Mucosa of rectum (tissue), 2 donors: ENCODE data around the gene HIPK1.

Source experiments
- H3K27ac ChIP-seq, 2 donors: one replicate each; pipeline ENCODE4 v1.7.0; 2013; ENCODE audit warnings: inconsistent platforms in 2 of 2, low read depth in 2 of 2, low read length in 2 of 2
- H3K27me3 ChIP-seq, 2 donors: one replicate each; pipeline ENCODE4 v1.7.0; 2013; ENCODE audit warnings: low read length in 2 of 2; ENCODE audit not compliant: control insufficient read depth in 2 of 2, insufficient read depth in 2 of 2
- H3K36me3 ChIP-seq, 2 donors: one replicate each; pipeline ENCODE4 v1.7.0; 2013; ENCODE audit warnings: low read length in 2 of 2; ENCODE audit not compliant: control insufficient read depth in 2 of 2, insufficient read depth in 2 of 2
- H3K4me1 ChIP-seq, 2 donors: one replicate each; pipeline ENCODE4 v1.7.0; 2013; ENCODE audit warnings: low read length in 2 of 2, mild to moderate bottlenecking in 1 of 2; ENCODE audit not compliant: control insufficient read depth in 2 of 2, insufficient read depth in 2 of 2
- H3K4me3 ChIP-seq, 2 donors: one replicate each; pipeline ENCODE4 v1.7.0; 2013; ENCODE audit warnings: low read length in 2 of 2
- H3K9ac ChIP-seq, 2 donors: one replicate each; pipeline ENCODE4 v1.7.0; 2013; ENCODE audit warnings: low read length in 2 of 2, low read depth in 1 of 2, mild to moderate bottlenecking in 1 of 2
- H3K9me3 ChIP-seq, 2 donors: one replicate each; pipeline ENCODE4 v1.7.0; 2013; ENCODE audit warnings: low read length in 2 of 2; ENCODE audit not compliant: control insufficient read depth in 2 of 2
- donor health status: healthy.
- donor health status: Normal muscosa, but diverticular disease.

The HIPK1 gene

DNA sequence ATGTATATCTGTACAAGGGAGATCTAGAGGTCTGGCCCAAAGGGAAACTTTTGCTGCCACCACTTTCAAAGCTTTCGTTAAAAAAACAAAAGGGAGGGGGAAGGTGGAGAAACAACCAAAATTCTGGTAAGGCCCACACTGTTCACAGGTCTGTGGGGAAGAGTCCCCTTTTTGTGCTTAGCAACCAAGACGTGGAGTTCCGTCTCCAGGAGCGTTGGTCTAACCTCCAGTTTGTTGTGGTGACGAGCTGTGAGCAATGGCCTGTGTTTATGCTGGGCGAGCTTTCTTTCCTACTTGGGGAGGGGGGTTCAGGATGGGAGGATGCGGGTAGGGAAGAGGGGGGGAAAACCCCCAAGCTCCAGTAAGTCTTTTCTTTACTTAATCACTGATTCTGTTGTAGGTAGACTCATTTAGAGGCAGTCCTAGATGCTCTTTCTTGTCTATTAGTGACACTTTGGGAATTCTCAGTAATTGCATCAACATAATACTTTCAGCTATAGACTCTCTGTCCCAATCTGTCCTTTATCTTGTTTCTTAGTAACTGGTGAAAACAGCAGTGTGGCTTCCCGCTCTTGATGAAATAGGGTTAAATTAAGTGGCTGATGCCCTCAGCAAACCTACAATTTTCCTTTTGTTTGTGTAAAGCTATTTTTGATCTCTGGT is 1.5 kb downstream of the HIPK1 start:
- Histone ChIP-seq H3K4me3 (peak overlapping the region; percentile 92 to 96), H3K4me1 (peaks cover 25 to 39% of the 10 kb centered on the region in 2 donors), H3K27ac (peak overlapping the region; percentile 97 to 99), H3K27me3 (no peaks in the 10 kb centered on the region), H3K9me3 (no peaks in the 10 kb centered on the region), H3K9ac (peak overlapping the region; percentile 97), H3K36me3 (no peaks in the 10 kb centered on the region)

DNA sequence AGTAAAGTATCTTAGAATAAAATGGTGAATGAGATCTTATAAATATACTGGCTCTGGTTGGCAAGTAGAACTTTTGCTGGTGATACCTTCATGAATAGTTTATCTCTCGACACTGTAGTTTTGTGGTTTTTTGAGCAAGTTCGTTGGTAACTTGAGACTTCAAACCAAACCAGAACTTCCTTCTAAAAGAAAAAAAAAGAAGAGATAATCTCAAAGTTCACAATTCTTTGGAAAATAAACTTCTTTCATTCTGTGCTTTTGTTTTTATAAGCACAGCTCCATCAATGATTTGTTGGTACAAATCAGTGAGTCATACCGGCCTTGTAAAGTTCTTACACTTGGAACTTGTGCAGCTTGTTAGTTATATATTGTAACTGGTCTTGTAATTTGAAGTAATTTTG is 2.3 kb downstream of the HIPK1 start:
- no peaks in the 10 kb centered on the region for H3K27me3 ChIP-seq
- peaks cover 25 to 39% of the 10 kb centered on the region in 2 donors for H3K4me1 ChIP-seq
- peak overlapping the region; percentile 34 to 42 for H3K9ac ChIP-seq
- no peaks in the 10 kb centered on the region for H3K36me3 ChIP-seq
- H3K9me3 ChIP-seq, result no peaks in the 10 kb centered on the region
- H3K27ac ChIP-seq, result peak overlapping the region; percentile 63 to 99
- peak overlapping the region; percentile 92 to 96 for H3K4me3 ChIP-seq

DNA sequence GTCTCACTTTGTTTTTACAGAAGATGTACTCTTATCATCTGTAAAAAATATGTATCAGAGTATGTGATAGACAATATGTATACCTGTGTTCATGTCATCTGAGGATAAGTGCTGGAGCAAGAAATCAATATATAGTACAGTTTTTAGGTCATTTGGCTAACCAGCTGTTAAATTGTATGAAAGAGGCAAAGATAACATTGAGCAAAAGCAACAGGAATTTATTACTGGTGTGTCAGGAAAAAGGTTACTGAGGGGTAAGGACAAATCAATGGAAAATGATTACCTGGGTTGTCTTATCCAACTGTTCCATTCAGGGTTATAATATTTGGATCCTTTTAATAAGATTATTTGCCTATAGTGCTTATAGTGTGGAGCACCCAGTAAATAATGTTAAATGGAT is 4.9 kb downstream of the HIPK1 start:
- no peaks in the 10 kb centered on the region for H3K9me3 ChIP-seq
- no peak overlapping the region for H3K4me3 ChIP-seq
- no peaks in the 10 kb centered on the region for H3K36me3 ChIP-seq
- no peaks in the 10 kb centered on the region for H3K27me3 ChIP-seq
- peaks cover 25 to 31% of the 10 kb centered on the region in 2 donors for H3K4me1 ChIP-seq
- H3K9ac ChIP-seq, result no peak overlapping the region
- no peak overlapping the region for H3K27ac ChIP-seq

DNA sequence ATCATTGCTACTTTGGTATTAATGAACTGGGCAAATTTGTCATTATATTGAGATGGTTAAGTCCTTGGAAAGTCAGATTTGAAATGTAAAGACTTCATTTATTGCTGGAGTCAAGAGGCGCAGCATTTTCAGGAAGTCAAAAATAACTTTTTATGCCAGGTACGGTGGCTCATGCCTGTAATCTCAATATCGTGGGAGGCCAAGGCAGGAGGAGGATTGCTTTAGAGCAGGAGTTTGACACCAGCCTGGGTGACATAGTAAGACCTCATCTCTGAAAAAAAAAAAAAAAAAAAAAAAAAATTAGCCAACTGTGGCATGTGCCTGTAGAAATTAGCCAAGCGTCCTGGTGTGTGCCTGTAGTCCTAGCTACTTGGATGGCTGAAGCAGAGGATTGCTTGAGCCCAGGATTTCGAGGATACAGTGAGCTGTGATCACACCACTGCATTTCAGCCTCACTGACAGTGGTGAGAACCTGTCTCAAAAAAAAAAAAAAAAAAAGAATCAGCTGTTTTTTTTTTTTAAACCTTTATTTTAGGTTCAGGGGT is 5.5 kb downstream of the HIPK1 start:
- H3K9me3 ChIP-seq, result no peaks in the 10 kb centered on the region
- no peak overlapping the region for H3K4me3 ChIP-seq
- H3K27ac ChIP-seq, result no peak overlapping the region
- H3K36me3 ChIP-seq, result no peaks in the 10 kb centered on the region
- no peak overlapping the region for H3K9ac ChIP-seq
- H3K4me1 ChIP-seq, result peaks cover 25 to 31% of the 10 kb centered on the region in 2 donors
- H3K27me3 ChIP-seq, result no peaks in the 10 kb centered on the region

DNA sequence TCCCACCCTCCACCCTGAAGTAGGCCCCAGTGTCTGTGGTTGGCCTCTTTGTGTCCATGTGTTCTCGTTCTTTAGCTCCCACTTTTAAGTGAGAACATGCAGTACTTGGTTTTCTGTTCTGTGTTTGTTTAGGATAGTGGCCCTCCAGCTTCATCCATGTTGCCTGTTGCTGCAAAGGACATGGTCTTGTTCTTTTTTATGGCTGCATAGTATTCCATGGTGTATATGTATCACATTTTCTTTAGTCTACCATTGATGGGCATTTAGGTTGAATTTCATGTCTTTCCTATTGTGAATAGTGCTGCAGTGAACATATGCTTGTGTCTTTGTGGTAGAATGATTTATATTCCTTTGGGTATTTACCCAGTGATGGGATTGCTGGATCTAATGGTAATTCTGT is 6.1 kb downstream of the HIPK1 start:
- H3K4me3 ChIP-seq, result no peak overlapping the region
- H3K27me3 ChIP-seq, result no peaks in the 10 kb centered on the region
- peaks cover 29 to 31% of the 10 kb centered on the region in 2 donors for H3K4me1 ChIP-seq
- H3K27ac ChIP-seq, result no peak overlapping the region
- H3K9me3 ChIP-seq, result no peaks in the 10 kb centered on the region
- H3K9ac ChIP-seq, result no peak overlapping the region
- H3K36me3 ChIP-seq, result no peaks in the 10 kb centered on the region

DNA sequence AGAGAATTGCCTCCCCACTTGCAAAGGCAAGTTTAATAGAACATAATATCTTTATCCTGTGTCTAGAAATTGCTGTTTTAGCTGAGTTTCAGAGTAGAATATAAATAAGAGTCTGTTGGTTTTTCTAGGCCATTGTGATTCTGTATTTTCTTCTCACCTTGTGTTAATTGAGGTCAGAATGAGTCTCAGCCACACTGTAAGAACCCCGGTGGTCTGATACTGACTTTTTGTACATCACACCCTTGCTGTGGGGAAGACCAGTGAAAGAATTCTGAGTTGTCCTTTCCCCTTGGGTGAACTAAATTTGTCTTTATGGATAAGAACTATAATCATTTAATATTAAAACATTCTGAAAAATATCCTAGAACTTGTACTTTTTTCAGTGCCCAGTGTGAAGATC is 6.8 kb downstream of the HIPK1 start:
- no peak overlapping the region for H3K4me3 ChIP-seq
- no peaks in the 10 kb centered on the region for H3K27me3 ChIP-seq
- peaks cover 7% of the 10 kb centered on the region in 2 donors for H3K36me3 ChIP-seq
- H3K9ac ChIP-seq, result no peak overlapping the region
- peaks cover 22 to 23% of the 10 kb centered on the region in 2 donors for H3K4me1 ChIP-seq
- no peaks in the 10 kb centered on the region for H3K9me3 ChIP-seq
- H3K27ac ChIP-seq, result no peak overlapping the region

DNA sequence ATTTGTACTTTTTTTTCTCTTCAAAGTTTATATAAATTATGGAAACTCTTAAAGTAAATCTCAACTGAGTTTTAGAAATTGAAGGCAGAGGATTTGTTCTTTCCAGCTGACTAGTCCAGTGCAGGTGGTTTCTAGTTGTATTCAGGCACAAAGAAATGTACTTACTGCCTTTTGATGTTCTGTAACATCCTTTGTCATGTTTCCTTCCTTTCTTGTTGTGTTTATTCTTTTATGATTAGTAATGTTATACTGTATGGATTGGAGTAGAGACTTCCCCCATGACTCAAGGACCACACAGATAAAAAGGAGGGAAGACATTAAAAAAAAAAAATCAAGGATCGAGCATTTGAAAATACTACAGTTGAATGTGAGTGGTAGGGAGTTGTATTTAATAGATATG is 8.0 kb downstream of the HIPK1 start:
- Histone ChIP-seq H3K27ac (no peak overlapping the region), H3K9ac (no peak overlapping the region), H3K9me3 (no peaks in the 10 kb centered on the region), H3K4me3 (no peak overlapping the region), H3K4me1 (peaks cover 11 to 12% of the 10 kb centered on the region in 2 donors), H3K27me3 (no peaks in the 10 kb centered on the region), H3K36me3 (peaks cover 7 to 13% of the 10 kb centered on the region in 2 donors)

DNA sequence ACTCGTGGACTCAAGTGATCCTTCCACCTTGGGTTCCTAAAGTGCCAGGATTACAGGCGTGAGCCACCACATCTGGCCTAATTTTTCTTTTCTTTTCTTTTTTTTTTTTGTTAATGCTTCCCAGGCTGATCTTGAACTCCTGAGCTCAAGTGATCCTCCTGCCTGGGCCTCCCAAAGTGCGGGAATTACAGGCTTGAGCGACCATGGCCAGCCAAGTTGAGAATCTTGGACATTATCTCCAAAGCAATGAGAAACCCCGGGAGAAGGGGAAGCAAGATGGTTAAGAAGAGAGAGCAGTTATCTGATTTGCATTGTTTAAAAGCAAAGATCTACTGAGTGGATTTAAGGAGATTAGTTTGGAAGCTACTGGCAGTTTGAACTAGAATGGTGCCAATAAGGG is 9.1 kb downstream of the HIPK1 start:
- Histone ChIP-seq H3K4me1 (peaks cover 4 to 6% of the 10 kb centered on the region in 2 donors), H3K9me3 (no peaks in the 10 kb centered on the region), H3K27ac (no peak overlapping the region), H3K9ac (no peak overlapping the region), H3K4me3 (no peak overlapping the region), H3K27me3 (no peaks in the 10 kb centered on the region), H3K36me3 (peaks cover 13% of the 10 kb centered on the region in 2 donors)

DNA sequence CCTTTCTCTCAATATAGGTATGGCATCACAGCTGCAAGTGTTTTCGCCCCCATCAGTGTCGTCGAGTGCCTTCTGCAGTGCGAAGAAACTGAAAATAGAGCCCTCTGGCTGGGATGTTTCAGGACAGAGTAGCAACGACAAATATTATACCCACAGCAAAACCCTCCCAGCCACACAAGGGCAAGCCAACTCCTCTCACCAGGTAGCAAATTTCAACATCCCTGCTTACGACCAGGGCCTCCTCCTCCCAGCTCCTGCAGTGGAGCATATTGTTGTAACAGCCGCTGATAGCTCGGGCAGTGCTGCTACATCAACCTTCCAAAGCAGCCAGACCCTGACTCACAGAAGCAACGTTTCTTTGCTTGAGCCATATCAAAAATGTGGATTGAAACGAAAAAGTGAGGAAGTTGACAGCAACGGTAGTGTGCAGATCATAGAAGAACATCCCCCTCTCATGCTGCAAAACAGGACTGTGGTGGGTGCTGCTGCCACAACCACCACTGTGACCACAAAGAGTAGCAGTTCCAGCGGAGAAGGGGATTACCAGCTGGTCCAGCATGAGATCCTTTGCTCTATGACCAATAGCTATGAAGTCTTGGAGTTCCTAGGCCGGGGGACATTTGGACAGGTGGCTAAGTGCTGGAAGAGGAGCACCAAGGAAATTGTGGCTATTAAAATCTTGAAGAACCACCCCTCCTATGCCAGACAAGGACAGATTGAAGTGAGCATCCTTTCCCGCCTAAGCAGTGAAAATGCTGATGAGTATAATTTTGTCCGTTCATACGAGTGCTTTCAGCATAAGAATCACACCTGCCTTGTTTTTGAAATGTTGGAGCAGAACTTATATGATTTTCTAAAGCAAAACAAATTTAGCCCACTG is 11.5 kb downstream of the HIPK1 start:
- H3K36me3 ChIP-seq, result peaks cover 13 to 14% of the 10 kb centered on the region in 2 donors
- H3K4me1 ChIP-seq, result peaks cover 0 to 3% of the 10 kb centered on the region in 2 donors
- peak overlapping the region in 1 of 2 donors; percentile 29 for H3K4me3 ChIP-seq
- no peaks in the 10 kb centered on the region for H3K27me3 ChIP-seq
- no peak overlapping the region for H3K9ac ChIP-seq
- H3K27ac ChIP-seq, result peak overlapping the region in 1 of 2 donors; percentile 44
- no peaks in the 10 kb centered on the region for H3K9me3 ChIP-seq

DNA sequence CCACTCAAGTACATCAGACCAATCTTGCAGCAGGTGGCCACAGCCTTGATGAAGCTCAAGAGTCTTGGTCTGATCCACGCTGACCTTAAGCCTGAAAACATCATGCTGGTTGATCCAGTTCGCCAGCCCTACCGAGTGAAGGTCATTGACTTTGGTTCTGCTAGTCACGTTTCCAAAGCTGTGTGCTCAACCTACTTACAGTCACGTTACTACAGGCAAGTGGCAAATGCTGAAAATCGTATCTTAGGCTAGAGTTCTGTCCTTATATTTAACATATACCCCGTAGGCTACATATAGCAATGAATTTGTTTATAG is 12.1 kb downstream of the HIPK1 start:
- Histone ChIP-seq H3K9ac (no peak overlapping the region), H3K27ac (no peak overlapping the region), H3K36me3 (peaks cover 13 to 14% of the 10 kb centered on the region in 2 donors), H3K4me1 (peaks cover 3 to 5% of the 10 kb centered on the region in 2 donors), H3K9me3 (no peaks in the 10 kb centered on the region), H3K27me3 (no peaks in the 10 kb centered on the region), H3K4me3 (no peak overlapping the region)
